Measurements from ENCODE around the gene CDON. TPM values are rescaled to one million over a fixed set of nuclear protein-coding genes. Genes with fewer than 3 reads are reported as not detected.

Gene CDON
- total and polyA plus RNA-seq, 2 of the 13 experiments (the other 11 are each of a cell fraction or from before 2014, with no cell fraction given), result 9.6 to 12.8 TPM

DNA sequence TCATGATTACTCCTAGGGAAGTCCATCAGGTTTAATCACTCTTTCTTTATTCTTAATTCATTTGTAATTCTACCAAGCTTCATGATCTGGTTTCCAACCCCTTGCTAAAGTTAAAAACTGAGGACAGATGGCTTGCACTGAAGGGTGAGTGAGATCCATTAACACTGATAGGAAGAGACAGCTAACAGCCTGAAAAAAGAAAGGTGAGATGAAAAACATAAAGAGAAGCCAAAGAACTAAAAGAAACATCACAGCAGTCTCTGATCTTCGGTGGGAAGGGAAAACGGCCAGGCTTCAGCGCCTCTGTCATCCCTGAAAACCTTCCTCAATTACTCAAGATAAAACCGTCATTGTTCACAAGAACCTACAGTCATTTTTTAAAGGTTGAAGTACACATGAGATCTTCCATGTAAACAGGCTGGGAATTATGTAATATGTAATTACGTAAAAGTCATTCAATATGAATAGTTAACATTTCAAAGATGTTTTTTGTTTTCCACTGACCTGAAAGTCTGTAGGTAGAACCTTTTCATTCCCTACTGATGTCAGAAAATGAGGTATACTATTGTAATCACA is 75.5 kb downstream of the CDON start (continued):
- TF ChIP-seq, protein P1, sequence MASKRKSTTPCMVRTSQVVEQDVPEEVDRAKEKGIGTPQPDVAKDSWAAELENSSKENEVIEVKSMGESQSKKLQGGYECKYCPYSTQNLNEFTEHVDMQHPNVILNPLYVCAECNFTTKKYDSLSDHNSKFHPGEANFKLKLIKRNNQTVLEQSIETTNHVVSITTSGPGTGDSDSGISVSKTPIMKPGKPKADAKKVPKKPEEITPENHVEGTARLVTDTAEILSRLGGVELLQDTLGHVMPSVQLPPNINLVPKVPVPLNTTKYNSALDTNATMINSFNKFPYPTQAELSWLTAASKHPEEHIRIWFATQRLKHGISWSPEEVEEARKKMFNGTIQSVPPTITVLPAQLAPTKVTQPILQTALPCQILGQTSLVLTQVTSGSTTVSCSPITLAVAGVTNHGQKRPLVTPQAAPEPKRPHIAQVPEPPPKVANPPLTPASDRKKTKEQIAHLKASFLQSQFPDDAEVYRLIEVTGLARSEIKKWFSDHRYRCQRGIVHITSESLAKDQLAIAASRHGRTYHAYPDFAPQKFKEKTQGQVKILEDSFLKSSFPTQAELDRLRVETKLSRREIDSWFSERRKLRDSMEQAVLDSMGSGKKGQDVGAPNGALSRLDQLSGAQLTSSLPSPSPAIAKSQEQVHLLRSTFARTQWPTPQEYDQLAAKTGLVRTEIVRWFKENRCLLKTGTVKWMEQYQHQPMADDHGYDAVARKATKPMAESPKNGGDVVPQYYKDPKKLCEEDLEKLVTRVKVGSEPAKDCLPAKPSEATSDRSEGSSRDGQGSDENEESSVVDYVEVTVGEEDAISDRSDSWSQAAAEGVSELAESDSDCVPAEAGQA (IDR thresholded peaks at IDR 0.05; ENCODE audit: low read depth), result no peak
- TF ChIP-seq, protein P1 (CRISPR knock-in tag; IDR thresholded peaks at IDR 0.05; ENCODE audit: borderline replicate concordance), result no peak
- TF ChIP-seq ZKSCAN8 (CRISPR knock-in tag; IDR thresholded peaks at IDR 0.05; ENCODE audit: borderline replicate concordance) (no peak), SRSF9 (IDR thresholded peaks at IDR 0.05; ENCODE audit: borderline replicate concordance, insufficient read depth, low read depth, low read length, poor library complexity, severe bottlenecking) (no peak), ZNF670 (CRISPR knock-in tag; IDR thresholded peaks at IDR 0.05; ENCODE audit: borderline replicate concordance) (no peak), ZC3H13 (CRISPR knock-in tag; IDR thresholded peaks at IDR 0.05) (no peak), CBFB (CRISPR knock-in tag; IDR thresholded peaks at IDR 0.05) (no peak), ZFP36L1 (CRISPR knock-in tag; IDR thresholded peaks at IDR 0.05) (no peak), KAT8 (CRISPR knock-in tag; IDR thresholded peaks at IDR 0.05) (0 out of 2 replicates have a peak, but pooled peaks have one; percentile 28), SYNCRIP (IDR thresholded peaks at IDR 0.05; ENCODE audit: insufficient read depth, low read depth, low read length) (no peak), ZNF563 (CRISPR knock-in tag; IDR thresholded peaks at IDR 0.05) (no peak), ZNF773 (CRISPR knock-in tag; IDR thresholded peaks at IDR 0.05; ENCODE audit: borderline replicate concordance) (no peak), ZNF546 (CRISPR knock-in tag; conservative IDR thresholded peaks at IDR 0.05) (no peak)
- TF ChIP-seq, protein P2, sequence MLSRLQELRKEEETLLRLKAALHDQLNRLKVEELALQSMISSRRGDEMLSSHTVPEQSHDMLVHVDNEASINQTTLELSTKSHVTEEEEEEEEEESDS (CRISPR knock-in tag; IDR thresholded peaks at IDR 0.05; ENCODE audit: borderline replicate concordance), result no peak
- TF ChIP-seq, protein P3, sequence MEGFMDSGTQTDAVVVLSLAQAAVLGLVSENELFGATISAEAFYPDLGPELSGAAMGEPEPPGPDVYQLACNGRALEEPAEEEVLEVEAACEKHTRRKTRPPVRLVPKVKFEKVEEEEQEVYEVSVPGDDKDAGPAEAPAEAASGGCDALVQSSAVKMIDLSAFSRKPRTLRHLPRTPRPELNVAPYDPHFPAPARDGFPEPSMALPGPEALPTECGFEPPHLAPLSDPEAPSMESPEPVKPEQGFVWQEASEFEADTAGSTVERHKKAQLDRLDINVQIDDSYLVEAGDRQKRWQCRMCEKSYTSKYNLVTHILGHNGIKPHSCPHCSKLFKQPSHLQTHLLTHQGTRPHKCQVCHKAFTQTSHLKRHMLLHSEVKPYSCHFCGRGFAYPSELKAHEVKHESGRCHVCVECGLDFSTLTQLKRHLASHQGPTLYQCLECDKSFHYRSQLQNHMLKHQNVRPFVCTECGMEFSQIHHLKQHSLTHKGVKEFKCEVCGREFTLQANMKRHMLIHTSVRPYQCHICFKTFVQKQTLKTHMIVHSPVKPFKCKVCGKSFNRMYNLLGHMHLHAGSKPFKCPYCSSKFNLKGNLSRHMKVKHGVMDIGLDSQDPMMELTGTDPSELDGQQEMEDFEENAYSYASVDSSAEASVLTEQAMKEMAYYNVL (CRISPR knock-in tag; IDR thresholded peaks at IDR 0.05; ENCODE audit: borderline replicate concordance), result no peak
- TF ChIP-seq, protein P4, sequence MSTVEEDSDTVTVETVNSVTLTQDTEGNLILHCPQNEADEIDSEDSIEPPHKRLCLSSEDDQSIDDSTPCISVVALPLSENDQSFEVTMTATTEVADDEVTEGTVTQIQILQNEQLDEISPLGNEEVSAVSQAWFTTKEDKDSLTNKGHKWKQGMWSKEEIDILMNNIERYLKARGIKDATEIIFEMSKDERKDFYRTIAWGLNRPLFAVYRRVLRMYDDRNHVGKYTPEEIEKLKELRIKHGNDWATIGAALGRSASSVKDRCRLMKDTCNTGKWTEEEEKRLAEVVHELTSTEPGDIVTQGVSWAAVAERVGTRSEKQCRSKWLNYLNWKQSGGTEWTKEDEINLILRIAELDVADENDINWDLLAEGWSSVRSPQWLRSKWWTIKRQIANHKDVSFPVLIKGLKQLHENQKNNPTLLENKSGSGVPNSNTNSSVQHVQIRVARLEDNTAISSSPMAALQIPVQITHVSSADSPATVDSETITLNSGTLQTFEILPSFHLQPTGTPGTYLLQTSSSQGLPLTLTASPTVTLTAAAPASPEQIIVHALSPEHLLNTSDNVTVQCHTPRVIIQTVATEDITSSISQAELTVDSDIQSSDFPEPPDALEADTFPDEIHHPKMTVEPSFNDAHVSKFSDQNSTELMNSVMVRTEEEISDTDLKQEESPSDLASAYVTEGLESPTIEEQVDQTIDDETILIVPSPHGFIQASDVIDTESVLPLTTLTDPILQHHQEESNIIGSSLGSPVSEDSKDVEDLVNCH (CRISPR knock-in tag; IDR thresholded peaks at IDR 0.05), result no peak
- TF ChIP-seq, protein P5, sequence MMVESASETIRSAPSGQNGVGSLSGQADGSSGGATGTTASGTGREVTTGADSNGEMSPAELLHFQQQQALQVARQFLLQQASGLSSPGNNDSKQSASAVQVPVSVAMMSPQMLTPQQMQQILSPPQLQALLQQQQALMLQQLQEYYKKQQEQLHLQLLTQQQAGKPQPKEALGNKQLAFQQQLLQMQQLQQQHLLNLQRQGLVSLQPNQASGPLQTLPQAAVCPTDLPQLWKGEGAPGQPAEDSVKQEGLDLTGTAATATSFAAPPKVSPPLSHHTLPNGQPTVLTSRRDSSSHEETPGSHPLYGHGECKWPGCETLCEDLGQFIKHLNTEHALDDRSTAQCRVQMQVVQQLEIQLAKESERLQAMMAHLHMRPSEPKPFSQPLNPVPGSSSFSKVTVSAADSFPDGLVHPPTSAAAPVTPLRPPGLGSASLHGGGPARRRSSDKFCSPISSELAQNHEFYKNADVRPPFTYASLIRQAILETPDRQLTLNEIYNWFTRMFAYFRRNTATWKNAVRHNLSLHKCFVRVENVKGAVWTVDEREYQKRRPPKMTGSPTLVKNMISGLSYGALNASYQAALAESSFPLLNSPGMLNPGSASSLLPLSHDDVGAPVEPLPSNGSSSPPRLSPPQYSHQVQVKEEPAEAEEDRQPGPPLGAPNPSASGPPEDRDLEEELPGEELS (CRISPR knock-in tag; IDR thresholded peaks at IDR 0.05), result peak; percentile 43; the same call in 1 of the 2 replicates

Data from HepG2 (cell line).